GM12872 (cell line): ENCODE data around the gene WSCD2.

Source experiments
- TF ChIP-seq, protein P1 (sequence below): IDR thresholded peaks from 3 replicates; pipeline ENCODE4 v1.5.1; 2011; ENCODE audit warnings: low read depth, mild to moderate bottlenecking, low read length, moderate library complexity; ENCODE audit not compliant: insufficient read depth

WSCD2 gene

DNA sequence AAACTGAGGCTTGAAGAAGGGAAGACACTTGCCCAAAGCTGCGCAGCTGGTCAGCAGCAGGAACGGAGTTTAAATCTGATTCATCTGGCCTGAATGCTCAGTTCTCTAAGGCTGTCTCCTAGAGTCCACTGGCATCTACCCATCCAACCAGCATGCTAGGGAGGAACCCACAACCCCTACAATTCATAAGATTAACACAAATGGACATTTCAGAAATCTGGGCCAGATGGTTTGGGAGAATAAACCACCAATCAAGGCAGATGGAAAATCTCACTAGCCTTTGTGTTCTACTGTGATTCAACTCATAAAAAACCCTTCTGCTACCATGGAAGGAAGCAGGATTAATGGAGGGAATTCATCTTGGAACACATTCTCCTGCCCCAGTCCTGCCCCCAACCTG lies 67.8 kb downstream of the WSCD2 start:
- TF ChIP-seq, protein P1, sequence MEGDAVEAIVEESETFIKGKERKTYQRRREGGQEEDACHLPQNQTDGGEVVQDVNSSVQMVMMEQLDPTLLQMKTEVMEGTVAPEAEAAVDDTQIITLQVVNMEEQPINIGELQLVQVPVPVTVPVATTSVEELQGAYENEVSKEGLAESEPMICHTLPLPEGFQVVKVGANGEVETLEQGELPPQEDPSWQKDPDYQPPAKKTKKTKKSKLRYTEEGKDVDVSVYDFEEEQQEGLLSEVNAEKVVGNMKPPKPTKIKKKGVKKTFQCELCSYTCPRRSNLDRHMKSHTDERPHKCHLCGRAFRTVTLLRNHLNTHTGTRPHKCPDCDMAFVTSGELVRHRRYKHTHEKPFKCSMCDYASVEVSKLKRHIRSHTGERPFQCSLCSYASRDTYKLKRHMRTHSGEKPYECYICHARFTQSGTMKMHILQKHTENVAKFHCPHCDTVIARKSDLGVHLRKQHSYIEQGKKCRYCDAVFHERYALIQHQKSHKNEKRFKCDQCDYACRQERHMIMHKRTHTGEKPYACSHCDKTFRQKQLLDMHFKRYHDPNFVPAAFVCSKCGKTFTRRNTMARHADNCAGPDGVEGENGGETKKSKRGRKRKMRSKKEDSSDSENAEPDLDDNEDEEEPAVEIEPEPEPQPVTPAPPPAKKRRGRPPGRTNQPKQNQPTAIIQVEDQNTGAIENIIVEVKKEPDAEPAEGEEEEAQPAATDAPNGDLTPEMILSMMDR = no peak

DNA sequence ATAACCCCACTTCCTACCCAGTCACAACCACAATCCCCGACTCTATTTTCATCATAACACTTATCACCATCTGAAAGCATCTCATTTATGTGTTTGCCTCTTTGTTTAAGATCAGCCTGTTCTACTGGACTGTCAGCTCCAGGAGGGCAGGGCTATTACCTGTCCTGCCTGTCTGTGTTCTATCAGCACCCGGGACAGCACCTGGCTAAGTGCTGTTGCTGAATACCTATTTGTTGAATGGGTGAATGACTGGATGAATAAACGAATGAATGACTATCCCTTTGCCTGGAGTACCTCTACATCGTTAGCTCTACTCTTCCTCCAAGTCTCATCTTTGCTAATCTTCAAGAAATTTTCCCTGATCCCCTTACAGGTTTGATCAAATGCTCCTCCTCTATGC lies 69.0 kb downstream of the WSCD2 start:
- TF ChIP-seq, protein P1 = no peak

DNA sequence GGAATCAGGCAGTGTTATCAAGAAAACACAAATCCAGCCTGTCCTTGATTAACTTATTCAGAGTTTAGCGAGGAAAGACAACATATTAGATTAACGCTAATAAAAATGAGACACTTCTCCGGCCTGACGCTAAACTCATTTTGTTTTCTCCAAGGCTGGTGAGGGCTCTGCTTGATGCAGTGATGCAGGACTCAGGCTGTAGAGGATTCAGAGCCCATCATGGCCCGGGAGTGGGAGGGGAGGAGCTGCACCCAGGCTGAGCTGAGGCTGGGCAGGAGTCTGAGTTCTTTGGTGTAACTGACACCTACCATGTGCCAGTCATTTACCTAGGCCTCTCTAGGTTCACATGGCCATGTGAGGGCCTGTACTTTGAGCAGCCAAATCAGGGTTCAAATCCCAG lies 70.0 kb downstream of the WSCD2 start:
- TF ChIP-seq, protein P1 = no peak

DNA sequence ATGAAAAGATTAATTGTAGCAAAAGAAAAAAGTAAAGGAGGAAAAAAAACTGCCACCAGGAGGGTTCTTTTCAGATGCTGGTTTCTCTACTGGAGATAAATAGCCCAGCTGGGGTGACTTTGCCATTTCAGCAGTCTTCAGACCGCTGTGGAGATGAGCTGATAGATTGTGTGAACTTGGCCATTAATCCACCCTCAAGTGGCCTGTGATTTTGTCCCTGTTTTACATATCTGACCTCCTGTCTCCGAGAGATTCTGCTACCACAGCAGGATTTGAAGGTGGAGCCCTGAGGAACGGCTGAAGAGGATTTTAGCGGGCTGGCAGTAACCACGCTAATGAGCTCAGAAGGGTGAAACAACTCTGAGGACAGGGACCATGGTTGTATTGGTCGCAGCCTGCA lies 72.7 kb downstream of the WSCD2 start:
- TF ChIP-seq, protein P1 = no peak

DNA sequence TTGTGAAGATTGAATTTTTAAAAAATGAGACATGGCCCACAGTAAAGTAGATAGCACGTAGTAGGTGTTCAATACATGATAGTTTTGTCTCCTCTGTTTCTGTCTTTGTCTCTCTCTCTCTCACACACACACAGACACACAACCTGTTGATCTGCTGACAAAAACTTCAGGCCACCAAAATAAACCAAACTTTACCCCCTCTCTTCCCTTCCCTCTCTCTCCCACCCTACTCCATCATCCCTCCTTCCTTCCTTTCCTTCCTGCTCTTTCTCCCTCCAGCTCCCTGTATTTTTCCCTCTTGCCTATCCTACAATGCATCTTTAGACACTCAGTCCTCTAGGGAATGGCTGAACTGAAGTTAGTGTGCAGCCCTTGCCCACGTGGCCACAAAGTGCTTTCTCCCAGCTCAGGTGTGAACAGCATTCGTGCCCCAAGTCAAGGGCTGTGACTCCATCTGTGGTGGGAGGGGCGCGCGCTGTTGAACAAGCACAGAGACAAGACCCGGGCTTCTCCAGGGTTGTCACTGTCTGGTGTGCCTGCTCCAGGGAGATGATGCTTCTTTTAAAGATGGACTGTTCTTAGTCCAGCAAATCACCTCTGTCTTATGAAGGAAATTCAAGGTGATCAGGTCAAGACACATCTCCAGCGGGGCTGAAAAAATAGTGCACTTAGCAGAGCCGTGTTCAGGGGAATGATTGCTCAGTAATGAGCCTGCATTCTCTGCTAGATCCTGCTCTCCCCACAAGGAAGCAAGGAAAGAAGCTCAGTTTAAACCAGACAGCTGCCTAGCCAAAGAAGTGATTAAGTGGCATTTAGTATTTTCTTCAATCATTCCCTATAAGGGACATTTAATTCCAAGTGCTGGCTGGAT lies 75.3 kb downstream of the WSCD2 start:
- TF ChIP-seq, protein P1 = no peak

DNA sequence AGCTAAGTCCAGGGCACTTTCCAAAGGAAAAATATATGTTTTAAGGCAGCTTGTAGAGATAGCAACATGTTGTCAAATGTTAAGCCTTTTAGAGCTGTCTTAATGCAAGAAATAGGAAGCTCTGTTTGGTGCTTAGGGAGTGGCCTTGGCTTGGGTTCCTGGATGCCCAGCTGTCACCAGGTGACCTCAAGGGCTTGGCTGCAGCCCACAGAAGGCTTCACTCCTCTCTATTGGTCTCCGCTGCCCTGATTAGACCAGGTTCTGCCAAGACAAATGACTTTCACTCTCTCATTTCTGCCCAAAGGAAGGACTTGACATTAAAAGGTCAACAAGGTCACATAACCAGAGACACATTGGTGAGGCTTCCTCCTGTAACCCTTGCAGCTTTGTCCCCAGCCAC lies 76.8 kb downstream of the WSCD2 start:
- TF ChIP-seq, protein P1 = no peak

DNA sequence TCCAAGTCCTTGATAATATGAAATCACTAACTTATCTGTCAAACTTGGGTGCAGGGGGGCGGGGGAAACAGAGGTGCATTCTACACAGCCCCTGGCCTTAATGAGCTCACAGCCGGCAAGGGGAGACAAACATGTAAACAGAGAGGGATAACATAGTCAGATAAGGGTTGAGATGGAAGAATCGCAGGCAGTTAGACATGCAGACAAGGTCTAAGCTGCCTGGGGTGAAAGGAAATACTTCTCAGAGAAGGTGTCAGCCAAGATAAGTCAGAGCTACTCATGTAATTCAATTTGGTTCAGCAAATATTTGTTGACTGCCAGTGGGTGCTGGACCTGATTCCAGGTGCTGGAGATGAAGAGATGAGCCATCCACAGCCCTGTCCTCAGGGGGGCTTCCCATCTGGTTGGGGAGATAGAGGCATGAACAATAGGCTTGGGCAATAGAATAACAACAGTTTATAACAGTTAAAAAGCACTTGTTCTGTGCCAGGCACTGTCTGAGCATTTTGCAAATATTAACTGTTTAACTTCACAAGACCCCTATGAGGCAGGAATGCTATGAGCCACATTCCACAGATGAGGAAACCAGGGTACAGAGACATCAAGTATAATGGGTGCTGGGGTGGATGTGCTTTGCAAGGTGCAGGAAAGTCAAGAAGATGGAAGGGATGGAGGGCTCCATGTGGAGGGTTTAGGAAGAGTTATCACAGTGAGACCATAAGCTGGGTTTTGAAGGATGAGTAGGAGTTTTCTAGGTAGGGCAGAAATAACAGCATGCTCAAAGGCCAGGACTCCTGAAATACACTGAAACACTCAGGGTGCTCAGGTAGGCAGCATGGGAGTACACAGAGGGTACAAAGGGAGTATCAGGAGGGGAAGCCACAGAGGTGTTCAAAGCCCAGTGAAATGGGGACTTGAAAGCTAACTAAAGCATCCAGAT lies 79.0 kb downstream of the WSCD2 start:
- TF ChIP-seq, protein P1 = no peak
